Activated CD4-positive, alpha-beta T cell treated with anti-CD3 and anti-CD28 coated beads, Interleukin-2, amount 50 U/mL, for 16 hours (primary cell): Measurements from ENCODE around the gene MRPL30.
"Not testable (repeated sequence)": the region's sequence is repeated elsewhere in the genome, so short reads cannot be mapped to it uniquely, and the experiment has no call there.

ENCODE experiments used
- DNase-seq: peaks from one replicate; pipeline ENCODE4 v3.0.0-alpha.2; 2020

The MRPL30 gene

GRCh38 chr2:99187011-99187410, 6.0 kb downstream of the MRPL30 start:
- no peak for DNase-seq

- DNase-seq = no peak
Measured at GRCh38 chr2:99188357-99188756, 7.4 kb downstream of the MRPL30 start.

GRCh38 chr2:99190548-99190947, 9.6 kb downstream of the MRPL30 start:
- DNase-seq = no peak

- DNase-seq = not testable (repeated sequence)
Measured at GRCh38 chr2:99192364-99192763, 11.4 kb downstream of the MRPL30 start.

- no peak for DNase-seq
Measured at GRCh38 chr2:99198103-99198841, 17.3 kb downstream of the MRPL30 start.

- no peak for DNase-seq
Measured at GRCh38 chr2:99200076-99200800, 19.3 kb downstream of the MRPL30 start.

GRCh38 chr2:99201959-99202678, 21.1 kb downstream of the MRPL30 start:
- no peak for DNase-seq

GRCh38 chr2:99205491-99205890, 24.5 kb downstream of the MRPL30 start:
- no peak for DNase-seq

- no peak for DNase-seq
Measured at GRCh38 chr2:99216096-99216495, 35.1 kb downstream of the MRPL30 start.

- no peak for DNase-seq
Measured at GRCh38 chr2:99217929-99218501, 37.0 kb downstream of the MRPL30 start.

- not testable (repeated sequence) for DNase-seq
Measured at GRCh38 chr2:99233177-99233576, 52.2 kb downstream of the MRPL30 start.

GRCh38 chr2:99238599-99238998, 57.6 kb downstream of the MRPL30 start:
- DNase-seq = no peak

GRCh38 chr2:99240431-99240830, 59.4 kb downstream of the MRPL30 start:
- DNase-seq = no peak

GRCh38 chr2:99242151-99242550, 61.2 kb downstream of the MRPL30 start:
- DNase-seq = no peak
